HG02870 (cell line): ENCODE measurements around the gene C2orf76.

Experiments used
- ATAC-seq: cut with Tn5 transposase; IDR thresholded peaks from one replicate; pipeline ENCODE4 v1.9.1; 2021; ENCODE audit warnings: mild to moderate bottlenecking, moderate library complexity; ENCODE audit not compliant: unreplicated experiment

Gene C2orf76

DNA sequence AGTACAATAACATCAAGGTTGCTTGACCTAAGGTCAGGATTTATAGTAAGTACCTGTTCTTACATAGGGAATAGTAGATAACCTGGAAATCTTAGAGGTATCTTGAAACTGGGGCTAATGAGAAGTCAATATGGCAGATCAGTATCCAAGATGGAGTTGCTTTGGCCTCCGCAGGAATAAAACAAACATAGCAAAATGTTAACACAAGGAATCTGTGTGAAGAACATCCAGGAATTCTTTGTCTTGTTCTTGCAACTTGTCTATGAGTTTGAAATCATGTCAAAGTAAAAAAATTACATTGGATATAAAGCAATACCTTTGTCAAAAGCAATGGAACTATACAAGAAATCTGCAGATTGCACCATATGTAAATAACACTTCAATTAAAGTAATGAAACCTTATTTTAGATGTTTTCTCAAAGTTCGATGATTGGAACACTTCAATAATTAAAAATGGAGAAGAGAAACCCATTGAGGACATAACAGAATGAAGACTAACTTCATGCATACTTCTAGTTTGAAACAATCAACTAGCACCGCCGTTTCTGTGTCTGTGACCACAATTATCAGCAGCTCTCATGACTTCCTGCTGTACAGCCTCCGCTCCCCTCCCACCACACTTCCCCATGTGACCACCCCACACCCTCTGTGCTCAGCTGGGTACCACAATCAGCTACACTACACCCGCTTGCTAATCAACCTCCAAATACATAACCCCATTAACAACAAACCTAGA lies 27.6 kb downstream of the C2orf76 start:
- peak; percentile 99 for ATAC-seq

- ATAC-seq, result no peak
These were observed 28.4 kb downstream of the C2orf76 start for GRCh38 chr2:119338272-119338671.

- no peak for ATAC-seq
These were observed 28.9 kb downstream of the C2orf76 start for GRCh38 chr2:119337749-119338148.

DNA sequence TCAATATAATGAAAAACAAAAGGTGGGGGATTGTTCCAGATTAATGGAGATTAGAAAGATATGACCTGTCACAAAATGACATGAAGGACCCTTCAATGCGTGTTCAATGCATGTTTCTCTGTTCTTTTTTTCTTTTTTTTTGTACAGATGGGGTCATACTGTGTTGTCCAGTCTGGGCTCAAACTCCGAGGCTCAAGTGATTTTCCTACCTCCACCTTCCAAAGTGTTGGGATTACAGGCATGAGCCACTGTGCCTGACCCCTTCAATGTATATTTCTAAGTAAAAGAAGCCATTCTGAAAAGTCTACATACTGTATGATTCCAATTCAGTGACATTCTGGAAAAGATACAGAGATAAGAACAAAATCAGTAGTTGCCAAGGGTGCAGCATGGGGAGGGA lies 32.8 kb downstream of the C2orf76 start:
- ATAC-seq, result no peak

- no peak for ATAC-seq
These were observed 33.3 kb downstream of the C2orf76 start for GRCh38 chr2:119333360-119333759.

GRCh38 chr2:119332953-119333352 lies 33.7 kb downstream of the C2orf76 start:
- ATAC-seq, result no peak

DNA sequence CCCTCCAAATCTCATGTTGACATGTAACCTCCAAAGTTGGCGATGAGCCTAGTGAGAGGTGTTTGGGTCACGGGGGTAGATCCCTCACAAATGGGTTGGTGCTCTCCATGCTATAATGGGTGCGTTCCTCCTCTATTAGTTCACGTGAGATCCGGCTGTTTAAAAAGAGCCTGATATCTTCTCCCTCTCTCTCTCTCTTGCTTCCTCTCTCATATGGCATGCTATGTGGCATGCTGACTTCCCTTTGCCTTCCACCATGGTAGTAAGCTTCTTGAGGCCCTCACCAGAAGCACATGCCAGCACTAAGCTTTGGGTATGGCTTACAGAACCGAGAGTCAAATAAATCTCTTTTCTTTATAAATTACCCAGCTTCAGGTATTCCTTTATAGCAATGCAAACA lies 39.2 kb downstream of the C2orf76 start:
- ATAC-seq, result no peak

DNA sequence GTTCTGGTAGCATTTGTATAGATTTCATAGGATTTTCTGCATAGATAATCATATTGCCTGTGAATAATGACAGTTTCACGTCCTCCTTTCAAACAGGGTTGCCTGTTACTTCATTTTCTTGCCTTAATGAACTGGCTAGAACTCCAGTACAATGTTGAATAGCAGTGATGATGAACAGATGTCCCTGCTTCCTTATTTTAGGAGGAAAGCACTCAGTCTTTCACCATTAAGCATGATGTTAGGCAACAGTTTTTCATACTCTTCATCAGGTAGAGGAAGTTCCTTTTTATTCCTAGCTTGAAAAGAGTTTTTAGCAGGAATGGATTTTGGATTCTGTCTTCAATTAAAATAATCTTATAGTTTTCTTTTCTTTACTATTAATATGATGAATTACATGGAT lies 39.7 kb downstream of the C2orf76 start:
- no peak for ATAC-seq

DNA sequence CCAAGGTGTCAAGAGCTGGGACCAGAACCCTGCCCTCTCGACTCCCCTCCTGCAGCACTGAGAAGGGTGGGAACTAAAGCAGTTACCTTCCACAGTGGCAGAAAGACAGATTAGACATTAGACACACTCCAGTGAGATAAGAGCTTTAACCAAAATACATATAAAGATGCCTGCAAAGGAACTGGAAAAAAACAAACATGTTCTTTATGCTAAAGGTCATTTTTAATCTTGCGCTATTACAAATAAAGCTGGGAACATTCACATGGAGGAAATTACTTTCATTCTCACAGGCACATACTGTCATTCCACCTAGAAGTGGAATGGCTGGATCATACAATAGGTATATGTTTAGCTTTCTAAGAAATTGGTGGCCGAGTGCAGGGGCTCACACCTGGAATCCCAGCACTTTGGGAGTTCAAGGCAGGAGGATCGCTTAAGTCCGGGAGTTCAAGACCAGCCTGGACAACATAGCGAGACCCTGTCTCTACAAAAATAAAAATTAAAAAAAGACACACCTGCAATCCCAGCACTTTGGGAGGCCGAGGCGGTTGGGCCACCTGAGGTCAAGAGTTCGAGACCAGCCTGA lies 41.9 kb downstream of the C2orf76 start:
- no peak for ATAC-seq

DNA sequence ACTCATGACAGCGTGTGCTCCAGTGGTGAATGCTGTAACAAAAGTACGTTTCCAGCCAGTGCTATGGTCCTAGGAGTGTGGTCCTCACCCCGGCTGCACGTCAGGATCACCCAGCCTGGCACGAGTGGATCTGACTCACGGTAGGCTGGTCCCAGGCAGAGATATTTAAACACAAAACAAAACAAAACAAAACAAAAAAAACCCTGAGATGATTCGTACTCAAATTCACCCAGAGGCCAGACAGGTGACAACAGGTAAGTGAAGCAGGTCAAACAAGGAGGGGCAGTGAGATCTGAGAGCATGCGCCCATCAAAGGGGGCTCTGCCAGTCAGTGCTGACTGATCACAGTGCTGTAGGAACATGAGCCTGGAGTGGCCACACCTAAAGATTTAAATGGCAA lies 43.2 kb downstream of the C2orf76 start:
- no peak for ATAC-seq

DNA sequence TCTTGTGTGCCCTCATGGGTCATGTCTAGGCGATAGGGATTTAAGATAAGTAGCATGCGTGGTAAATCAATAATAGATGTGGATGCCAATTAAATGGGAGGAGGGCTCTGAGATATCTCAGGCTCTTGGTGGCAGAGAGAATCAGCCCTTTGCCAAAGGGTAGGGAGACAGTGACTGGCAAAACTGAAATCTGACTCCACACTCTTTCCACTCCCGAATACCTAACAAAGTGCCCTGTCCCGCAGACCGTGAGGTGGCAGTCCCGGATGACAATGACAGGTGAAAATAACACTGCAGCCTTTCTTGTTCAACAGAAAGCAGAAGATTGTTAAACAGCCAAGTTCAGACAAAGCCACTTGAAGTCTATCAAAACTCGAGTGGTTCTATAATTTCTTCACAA lies 47.0 kb downstream of the C2orf76 start:
- ATAC-seq, result no peak

GRCh38 chr2:119317554-119317953 lies 49.1 kb downstream of the C2orf76 start:
- ATAC-seq, result no peak

DNA sequence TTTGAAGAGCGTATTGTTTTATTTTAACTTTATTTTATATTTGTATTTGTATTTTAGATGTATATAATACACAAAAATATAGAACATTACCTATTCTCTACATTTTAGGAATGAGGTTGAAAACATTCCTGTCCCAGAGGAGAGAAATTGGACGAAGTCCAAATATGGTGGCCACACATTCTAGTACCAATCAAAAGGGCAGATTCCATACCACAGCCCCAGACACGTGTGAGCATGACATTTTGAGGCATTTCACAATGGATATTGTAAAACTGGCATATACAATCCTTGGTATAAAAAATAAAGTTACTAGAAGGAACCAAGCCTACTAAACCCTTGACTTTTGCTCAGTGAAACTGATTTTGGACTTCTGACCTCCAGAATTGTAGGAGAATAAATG lies 50.6 kb downstream of the C2orf76 start:
- ATAC-seq, result no peak

GRCh38 chr2:119315241-119315925 lies 51.3 kb downstream of the C2orf76 start:
- no peak for ATAC-seq

DNA sequence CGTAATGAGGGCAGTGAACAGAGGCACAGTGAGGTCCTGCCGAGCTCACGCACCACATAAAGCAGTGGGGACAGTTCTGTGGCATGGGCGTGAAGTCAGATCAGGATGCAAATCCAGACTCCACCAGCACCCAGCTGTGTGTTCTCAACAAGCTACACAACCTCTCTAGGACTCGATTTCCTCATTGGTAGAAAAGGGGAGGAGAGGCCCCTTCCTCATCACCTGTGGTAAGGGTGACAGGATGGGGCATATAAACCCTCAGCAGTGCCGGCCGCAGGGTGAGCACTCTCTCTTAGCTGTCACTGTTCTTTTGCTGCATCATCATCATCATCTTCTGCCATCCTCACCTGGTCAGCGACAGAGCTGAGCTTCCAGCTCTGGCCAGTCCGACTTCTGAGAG lies 54.8 kb downstream of the C2orf76 start:
- no peak for ATAC-seq

GRCh38 chr2:119311371-119311770 lies 55.3 kb downstream of the C2orf76 start:
- ATAC-seq, result no peak

- no peak for ATAC-seq
These were observed 57.8 kb downstream of the C2orf76 start for GRCh38 chr2:119308793-119309330.

GRCh38 chr2:119307419-119308140 lies 59.1 kb downstream of the C2orf76 start:
- ATAC-seq, result no peak

DNA sequence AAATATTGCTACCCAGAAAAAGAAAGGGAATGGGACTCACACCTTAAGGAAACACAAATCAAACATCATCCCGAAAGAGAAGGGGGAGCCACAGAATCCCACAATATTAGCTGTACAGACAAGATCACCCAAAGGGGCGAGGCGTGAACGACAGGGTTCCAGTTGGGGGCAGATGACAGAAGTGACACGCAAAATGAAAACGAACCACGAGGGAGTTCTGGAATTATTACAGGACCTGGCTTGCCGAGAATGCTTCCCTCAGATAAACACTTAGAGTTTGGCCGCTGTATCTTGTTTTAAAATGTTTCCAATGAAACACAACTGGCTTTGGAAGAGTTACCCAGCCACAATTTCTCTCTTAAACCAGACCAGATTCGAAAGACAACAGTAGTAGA lies 60.4 kb downstream of the C2orf76 start:
- ATAC-seq, result no peak

- no peak for ATAC-seq
These were observed 61.0 kb downstream of the C2orf76 start for GRCh38 chr2:119305497-119306195.

GRCh38 chr2:119304847-119305246 lies 61.8 kb downstream of the C2orf76 start:
- no peak for ATAC-seq
